DND-41 (cell line): ENCODE data around the gene TCF7L1.
"Not testable (repeated sequence)": the region's sequence is repeated elsewhere in the genome, so short reads cannot be mapped to it uniquely, and the experiment has no call there.

Source experiments
- ATAC-seq: fragments of 200-7000 bp; cut with Tn5 transposase; 3 replicates; pipeline ENCODE4 v1.9.1; 2021; ENCODE audit warnings: low read depth; ENCODE audit not compliant: insufficient read depth
- DNase-seq: peaks from one replicate; pipeline ENCODE4 v3.0.0-alpha.2; 2020
- H2AFZ ChIP-seq: 2 replicates; pipeline ENCODE4 v1.6.0; 2012; ENCODE audit warnings: low read depth, low read length
- H3K27ac ChIP-seq: 2 replicates; pipeline ENCODE4 v1.5.1; 2012; ENCODE audit warnings: low read length, inconsistent platforms
- H3K27me3 ChIP-seq: fragments of 200-600 bp; sonication (generic); 2 replicates; pipeline ENCODE4 v1.6.0; 2012; ENCODE audit warnings: low read length, mild to moderate bottlenecking, inconsistent platforms; ENCODE audit not compliant: insufficient read depth, poor library complexity
- H3K36me3 ChIP-seq: 2 replicates; pipeline ENCODE4 v1.5.1; 2012; ENCODE audit warnings: low read length, inconsistent platforms; ENCODE audit not compliant: insufficient read depth
- H3K4me1 ChIP-seq: 2 replicates; pipeline ENCODE4 v1.5.1; 2012; ENCODE audit warnings: mild to moderate bottlenecking, low read length; ENCODE audit not compliant: insufficient read depth
- H3K4me2 ChIP-seq: 2 replicates; pipeline ENCODE4 v1.6.0; 2012; ENCODE audit warnings: mild to moderate bottlenecking, moderate library complexity, low read length, inconsistent platforms; ENCODE audit not compliant: insufficient read depth
- H3K4me3 ChIP-seq, 2 experiments: fragments of 200-600 bp in 1 of 2; shearing (Covaris generic) in 1 of 2; 2 replicates each; pipeline ENCODE4 v1.5.1; 2012 to 2016; ENCODE audit warnings: inconsistent platforms in 2 of 2, low read length in 2 of 2, mild to moderate bottlenecking in 2 of 2, low read depth in 1 of 2, moderate library complexity in 1 of 2
- H3K79me2 ChIP-seq: 2 replicates; pipeline ENCODE4 v1.6.0; 2012; ENCODE audit warnings: low read length, inconsistent platforms; ENCODE audit not compliant: insufficient read depth
- H3K9ac ChIP-seq: 2 replicates; pipeline ENCODE4 v1.6.0; 2012; ENCODE audit warnings: low read depth, mild to moderate bottlenecking, inconsistent platforms, low read length, moderate library complexity
- H3K9me3 ChIP-seq: 2 replicates; pipeline ENCODE4 v1.5.1; 2012; ENCODE audit warnings: low read length, moderate library complexity, mild to moderate bottlenecking, inconsistent platforms; ENCODE audit not compliant: insufficient read depth, severe bottlenecking
- H4K20me1 ChIP-seq: 2 replicates; pipeline ENCODE4 v1.6.0; 2012; ENCODE audit warnings: low read length; ENCODE audit not compliant: insufficient read depth
- EZH2 ChIP-seq: IDR thresholded peaks from 3 replicates; pipeline ENCODE4 v1.6.1; 2012; ENCODE audit warnings: borderline replicate concordance, low read depth, mild to moderate bottlenecking, moderate library complexity, low read length, inconsistent platforms; ENCODE audit not compliant: severe bottlenecking
- TF ChIP-seq, protein P1 (sequence below): IDR thresholded peaks from 2 replicates; pipeline ENCODE4 v1.5.1; 2012; ENCODE audit warnings: borderline replicate concordance, low read length, moderate library complexity, mild to moderate bottlenecking; ENCODE audit not compliant: poor library complexity, severe bottlenecking; ENCODE audit errors: extremely low read depth

TCF7L1 gene

GRCh38 chr2:85209887-85210286 is 76.7 kb downstream of the TCF7L1 start:
- no peaks in the 10 kb centered on the region for H4K20me1 ChIP-seq
- H3K4me2 ChIP-seq = no peak overlapping the region
- DNase-seq (no peak), ATAC-seq (no peak)
- no peak for TF ChIP-seq EZH2
- TF ChIP-seq, protein P1, sequence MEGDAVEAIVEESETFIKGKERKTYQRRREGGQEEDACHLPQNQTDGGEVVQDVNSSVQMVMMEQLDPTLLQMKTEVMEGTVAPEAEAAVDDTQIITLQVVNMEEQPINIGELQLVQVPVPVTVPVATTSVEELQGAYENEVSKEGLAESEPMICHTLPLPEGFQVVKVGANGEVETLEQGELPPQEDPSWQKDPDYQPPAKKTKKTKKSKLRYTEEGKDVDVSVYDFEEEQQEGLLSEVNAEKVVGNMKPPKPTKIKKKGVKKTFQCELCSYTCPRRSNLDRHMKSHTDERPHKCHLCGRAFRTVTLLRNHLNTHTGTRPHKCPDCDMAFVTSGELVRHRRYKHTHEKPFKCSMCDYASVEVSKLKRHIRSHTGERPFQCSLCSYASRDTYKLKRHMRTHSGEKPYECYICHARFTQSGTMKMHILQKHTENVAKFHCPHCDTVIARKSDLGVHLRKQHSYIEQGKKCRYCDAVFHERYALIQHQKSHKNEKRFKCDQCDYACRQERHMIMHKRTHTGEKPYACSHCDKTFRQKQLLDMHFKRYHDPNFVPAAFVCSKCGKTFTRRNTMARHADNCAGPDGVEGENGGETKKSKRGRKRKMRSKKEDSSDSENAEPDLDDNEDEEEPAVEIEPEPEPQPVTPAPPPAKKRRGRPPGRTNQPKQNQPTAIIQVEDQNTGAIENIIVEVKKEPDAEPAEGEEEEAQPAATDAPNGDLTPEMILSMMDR = no peak
- no peak overlapping the region for H3K27ac ChIP-seq
- H3K27me3 ChIP-seq = peaks cover 27% of the 10 kb centered on the region
- no peaks in the 10 kb centered on the region for H3K9me3 ChIP-seq
- H3K79me2 ChIP-seq = no peaks in the 10 kb centered on the region
- no peak overlapping the region for H2AFZ ChIP-seq
- no peaks in the 10 kb centered on the region for H3K36me3 ChIP-seq
- H3K4me1 ChIP-seq = no peaks in the 10 kb centered on the region
- H3K9ac ChIP-seq = no peak overlapping the region
- no peak overlapping the region for H3K4me3 ChIP-seq

GRCh38 chr2:85210511-85210910 is 77.3 kb downstream of the TCF7L1 start:
- Histone ChIP-seq H3K79me2 (no peaks in the 10 kb centered on the region), H4K20me1 (no peaks in the 10 kb centered on the region), H3K9me3 (no peaks in the 10 kb centered on the region), H3K4me1 (no peaks in the 10 kb centered on the region), H3K36me3 (no peaks in the 10 kb centered on the region), H2AFZ (no peak overlapping the region), H3K4me2 (no peak overlapping the region), H3K4me3 (no peak overlapping the region), H3K27me3 (peaks cover 32% of the 10 kb centered on the region), H3K27ac (no peak overlapping the region), H3K9ac (no peak overlapping the region)
- ATAC-seq (no peak), DNase-seq (no peak)
- no peak for TF ChIP-seq EZH2
- TF ChIP-seq, protein P1 = no peak

GRCh38 chr2:85211606-85212005 is 78.4 kb downstream of the TCF7L1 start:
- not testable (repeated sequence) for H3K27ac ChIP-seq, H3K4me2 ChIP-seq, H3K4me3 ChIP-seq, ATAC-seq, H4K20me1 ChIP-seq, H3K9ac ChIP-seq, H3K36me3 ChIP-seq, DNase-seq, H3K4me1 ChIP-seq, H3K9me3 ChIP-seq, H2AFZ ChIP-seq, H3K79me2 ChIP-seq
- peaks cover 30% of the 10 kb centered on the region for H3K27me3 ChIP-seq

GRCh38 chr2:85212841-85213240 is 79.6 kb downstream of the TCF7L1 start:
- ATAC-seq (no peak), DNase-seq (no peak)
- H3K9me3 ChIP-seq = no peaks in the 10 kb centered on the region
- TF ChIP-seq, protein P1 = no peak
- TF ChIP-seq EZH2 = no peak
- no peak overlapping the region for H3K27ac ChIP-seq
- H3K4me2 ChIP-seq = no peak overlapping the region
- no peaks in the 10 kb centered on the region for H3K4me1 ChIP-seq
- H3K4me3 ChIP-seq = no peak overlapping the region
- peaks cover 39% of the 10 kb centered on the region for H3K27me3 ChIP-seq
- no peak overlapping the region for H2AFZ ChIP-seq
- H3K36me3 ChIP-seq = no peaks in the 10 kb centered on the region
- no peaks in the 10 kb centered on the region for H3K79me2 ChIP-seq
- no peaks in the 10 kb centered on the region for H4K20me1 ChIP-seq
- no peak overlapping the region for H3K9ac ChIP-seq
